Skeletal muscle cell (primary cell): Measurements from ENCODE around the gene MICAL2.

Experiments
- DNase-seq: peaks from one replicate; pipeline ENCODE4 v3.0.0-alpha.2; 2010; ENCODE audit warnings: low read depth
- H3K4me3 ChIP-seq: 2 replicates; pipeline ENCODE4 v1.5.1; 2011; ENCODE audit warnings: low read depth, mild to moderate bottlenecking, control low read depth, low read length, moderate library complexity

MICAL2 gene

GRCh38 chr11:12091956-12092558 lies 18.3 kb upstream of the MICAL2 start:
- H3K4me3 ChIP-seq: no peak overlapping the region
- no peak for DNase-seq

DNA sequence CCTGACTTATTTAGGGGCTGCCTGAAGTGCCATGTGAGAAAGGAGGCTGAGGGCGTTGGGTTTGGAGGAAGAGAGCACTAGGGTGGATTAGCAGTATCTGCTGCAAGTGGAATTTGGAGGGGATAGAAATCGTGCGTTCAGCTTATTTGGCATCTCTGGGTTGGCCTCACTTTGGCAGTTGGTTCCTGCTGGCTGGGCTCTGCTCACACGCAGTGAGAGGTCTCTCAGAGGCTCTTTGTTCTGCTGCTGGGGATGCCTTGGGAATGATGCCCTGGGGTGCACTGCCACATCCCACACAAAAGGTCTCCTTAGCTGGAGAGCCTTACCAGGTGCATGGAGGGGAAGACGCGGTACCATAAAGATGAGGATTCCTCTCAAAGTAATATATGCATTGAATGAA lies 17.7 kb upstream of the MICAL2 start:
- no peak for DNase-seq
- no peak overlapping the region for H3K4me3 ChIP-seq

- DNase-seq: no peak
- H3K4me3 ChIP-seq: no peak overlapping the region
Observed at GRCh38 chr11:12094872-12095800, 15.3 kb upstream of the MICAL2 start.

DNA sequence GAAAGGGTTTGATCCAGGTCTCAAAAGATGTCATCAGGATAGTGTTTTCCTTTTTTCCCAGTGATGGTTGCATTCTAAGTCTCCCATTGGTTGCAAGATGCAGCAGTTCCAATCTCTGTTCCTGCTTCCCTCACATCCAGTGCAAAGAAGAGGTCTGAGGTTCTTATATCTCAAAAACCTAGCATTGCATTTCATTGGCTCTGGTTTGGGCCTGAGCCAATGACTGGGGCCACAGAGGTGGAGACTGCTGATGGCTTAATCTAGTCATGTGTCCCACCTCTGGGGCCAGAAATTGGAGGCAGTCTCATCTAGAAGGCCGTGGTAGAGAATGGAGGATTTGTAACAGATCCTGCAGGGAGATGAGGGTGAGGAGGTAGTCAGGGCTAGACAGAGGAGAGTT lies 13.2 kb upstream of the MICAL2 start:
- no peak overlapping the region for H3K4me3 ChIP-seq
- no peak for DNase-seq

- no peak overlapping the region for H3K4me3 ChIP-seq
- no peak for DNase-seq
Observed at GRCh38 chr11:12098601-12099000, 11.8 kb upstream of the MICAL2 start.

- DNase-seq: no peak
- no peak overlapping the region for H3K4me3 ChIP-seq
Observed at GRCh38 chr11:12099132-12099873, 11.1 kb upstream of the MICAL2 start.

DNA sequence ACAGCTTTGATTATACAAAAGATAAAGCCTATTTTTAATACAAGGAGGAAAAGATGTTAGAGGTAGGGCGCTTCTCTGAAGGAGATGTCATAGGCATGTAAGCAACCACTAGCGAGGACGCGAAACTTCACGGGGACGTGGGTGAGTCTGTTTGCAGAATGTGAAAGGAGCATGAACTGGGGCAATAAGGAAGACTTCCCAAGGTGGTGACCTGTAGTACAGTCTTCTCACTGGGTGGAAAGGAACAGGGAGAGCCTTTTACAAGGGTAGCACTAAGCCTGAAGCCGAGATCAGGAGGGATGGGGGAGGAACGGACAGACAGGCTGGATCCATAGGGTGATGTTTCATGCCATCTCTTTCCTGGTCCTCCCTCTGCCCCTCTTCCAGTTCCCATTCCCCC lies 10.0 kb upstream of the MICAL2 start:
- no peak overlapping the region for H3K4me3 ChIP-seq
- DNase-seq: no peak

DNA sequence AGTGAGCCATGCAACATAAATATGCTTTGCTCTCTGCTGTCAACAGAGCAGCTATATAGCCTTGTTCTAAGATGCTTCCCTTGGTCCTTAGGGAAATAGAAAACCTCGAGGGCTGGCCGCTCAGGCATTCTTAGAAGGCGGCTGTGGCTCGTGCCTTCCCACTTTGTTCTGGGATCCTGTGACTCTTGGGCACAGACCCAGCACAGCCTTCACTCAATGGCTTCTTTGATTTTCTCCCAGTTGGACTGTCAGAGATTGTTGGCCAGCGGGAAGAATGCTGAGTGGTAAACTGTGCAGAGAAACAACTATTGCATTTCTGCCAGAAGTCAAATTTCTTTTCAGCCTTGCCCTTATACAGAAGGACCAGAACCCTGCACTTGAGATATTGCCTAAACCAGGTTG lies 9.5 kb upstream of the MICAL2 start:
- no peak overlapping the region for H3K4me3 ChIP-seq
- no peak for DNase-seq

DNA sequence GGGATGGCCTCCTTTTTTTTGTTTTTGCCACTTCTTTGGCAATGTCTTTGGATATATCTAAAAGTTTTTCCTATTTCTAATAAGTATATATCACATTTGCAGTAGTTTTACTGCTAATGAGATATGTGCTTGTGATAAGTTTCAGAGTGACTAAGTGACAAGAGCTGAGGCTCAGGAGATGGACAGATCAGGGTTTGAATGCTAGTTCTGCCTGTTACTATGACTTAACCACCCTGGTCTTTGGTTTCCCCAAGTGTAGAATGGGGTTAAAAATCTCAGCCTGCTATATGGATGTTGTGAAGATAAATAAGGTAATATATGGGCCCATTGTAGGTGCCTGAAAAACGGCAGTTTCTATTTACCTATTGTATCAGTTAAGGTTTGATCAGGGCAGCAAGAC lies 9.1 kb upstream of the MICAL2 start:
- DNase-seq: no peak
- H3K4me3 ChIP-seq: no peak overlapping the region

- H3K4me3 ChIP-seq: no peak overlapping the region
- DNase-seq: no peak
Observed at GRCh38 chr11:12102588-12103410, 7.6 kb upstream of the MICAL2 start.

GRCh38 chr11:12103411-12104225 lies 6.8 kb upstream of the MICAL2 start:
- DNase-seq: no peak
- H3K4me3 ChIP-seq: no peak overlapping the region

- no peak overlapping the region for H3K4me3 ChIP-seq
Observed at GRCh38 chr11:12105471-12105870, 4.9 kb upstream of the MICAL2 start.

DNA sequence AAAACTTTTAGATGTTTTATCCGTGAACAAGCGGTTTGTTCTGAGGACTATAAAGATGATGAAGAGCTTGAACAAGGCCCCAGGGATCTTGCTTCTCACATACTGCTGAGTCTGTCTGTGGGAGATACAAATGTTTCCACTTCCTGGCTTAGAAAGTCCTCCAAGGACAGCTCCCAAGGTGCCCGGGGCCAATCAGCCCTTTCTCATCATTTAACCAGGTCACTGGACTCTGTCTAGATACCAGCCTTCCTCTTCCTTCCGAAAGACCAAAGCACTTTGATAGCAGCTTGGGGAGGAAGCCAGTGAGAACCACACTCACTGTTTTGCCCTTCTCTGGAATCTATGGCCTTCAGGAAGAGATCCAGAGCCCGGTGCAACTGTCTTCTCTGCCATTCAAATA lies 4.3 kb upstream of the MICAL2 start:
- no peak overlapping the region for H3K4me3 ChIP-seq
- no peak for DNase-seq

More at GRCh38 chr11:12105471-12105870, 4.9 kb upstream of the MICAL2 start:
- no peak for DNase-seq

- DNase-seq: no peak
- no peak overlapping the region for H3K4me3 ChIP-seq
Observed at GRCh38 chr11:12106501-12106900, 3.9 kb upstream of the MICAL2 start.

- DNase-seq: no peak
- no peak overlapping the region for H3K4me3 ChIP-seq
Observed at GRCh38 chr11:12108875-12109453, 1.4 kb upstream of the MICAL2 start.

DNA sequence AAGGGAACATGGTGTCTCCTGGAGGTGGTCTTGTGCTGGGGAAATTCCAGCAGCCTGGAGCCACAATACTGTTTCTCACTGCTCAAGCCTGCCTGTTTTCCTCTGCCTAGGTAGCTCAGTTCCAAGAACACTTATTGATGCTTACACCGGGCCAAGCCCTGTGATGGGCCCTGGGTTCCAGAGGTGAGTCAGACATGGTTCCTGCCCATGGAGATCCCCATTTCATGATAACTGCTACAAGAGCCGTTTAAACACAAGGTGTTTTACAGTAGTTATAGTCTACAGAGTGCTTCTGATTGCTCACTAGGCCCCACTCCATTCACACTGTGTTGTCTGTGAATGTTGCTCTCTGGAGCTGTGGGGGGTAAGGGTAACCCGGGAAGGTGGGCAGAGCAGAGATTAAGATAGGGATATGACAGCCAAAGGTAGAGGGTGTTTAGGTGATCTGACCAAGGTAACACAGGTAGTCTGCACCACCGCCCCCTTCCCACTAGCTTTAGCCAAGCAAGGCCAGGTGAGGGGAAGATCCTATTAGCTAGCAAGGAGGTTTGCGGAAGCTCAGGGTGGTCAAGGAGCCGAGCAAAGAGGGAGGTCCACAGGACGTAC lies 696 bp upstream of the MICAL2 start:
- DNase-seq: no peak
- H3K4me3 ChIP-seq: peak overlapping the region; percentile 80

- peak overlapping the region; percentile 80 for H3K4me3 ChIP-seq
Observed at GRCh38 chr11:12110714-12111548, 541 bp downstream of the MICAL2 start.

More at GRCh38 chr11:12110714-12111548, 541 bp downstream of the MICAL2 start:
- no peak for DNase-seq
